ENCODE data around the gene WBP2. TPM values are rescaled to one million over a fixed set of nuclear protein-coding genes. Genes with fewer than 3 reads are reported as not detected.

Gene WBP2
- total and polyA plus RNA-seq, 9 of the 15 experiments (the other 6 are each of a cell fraction or from before 2014, with no cell fraction given), result 2.2 to 74.3 (median 20.0) TPM

DNA sequence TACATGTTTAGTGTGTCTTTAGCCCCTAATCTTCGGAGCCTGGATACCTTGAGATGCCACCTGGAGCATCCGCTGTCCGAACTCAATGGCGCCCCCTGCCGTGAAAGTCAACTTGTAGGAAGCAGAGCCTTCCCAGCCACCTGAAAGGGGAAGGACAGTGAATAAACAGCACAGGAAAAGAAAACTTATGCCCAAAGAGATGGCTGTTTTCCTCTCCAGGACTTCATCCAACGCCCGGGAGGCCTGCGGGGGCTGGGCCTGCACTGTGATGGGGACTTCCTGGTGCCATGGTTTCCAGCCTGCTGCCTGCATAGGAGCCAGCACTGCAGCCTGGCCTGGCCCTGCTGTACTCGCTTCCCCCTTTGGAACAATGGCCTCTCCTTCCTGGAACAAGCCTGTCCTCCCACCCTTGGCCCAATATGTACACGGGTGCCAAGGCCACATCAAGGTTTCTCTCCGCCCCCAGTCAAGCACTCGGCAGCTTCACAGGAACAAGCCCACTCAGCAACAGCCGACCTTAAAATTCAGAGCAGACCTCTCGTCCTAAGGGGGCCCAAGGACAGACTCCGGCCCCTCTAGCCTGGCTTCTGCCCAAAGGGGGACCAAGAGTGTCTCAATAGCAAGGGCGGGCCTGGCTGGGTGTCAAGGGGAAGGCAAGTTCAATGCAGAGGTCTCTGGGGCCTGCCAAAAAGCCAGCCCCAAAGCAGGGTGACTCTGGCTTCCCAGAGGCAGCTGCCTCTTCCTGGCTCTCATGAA is 6.4 kb downstream of the WBP2 start (continued):
- TF ChIP-seq ZBTB40 (IDR thresholded peaks at IDR 0.05) (no peak), ZBTB40 (CRISPR knock-in tag; IDR thresholded peaks at IDR 0.05) (no peak), MCM7 (IDR thresholded peaks at IDR 0.05) (no peak), NBN (IDR thresholded peaks at IDR 0.05; ENCODE audit: low read depth) (peak; percentile 25; the same call in 1 of the 2 replicates), ZBTB49 (CRISPR knock-in tag; IDR thresholded peaks at IDR 0.05; ENCODE audit: borderline replicate concordance) (no peak), PHB2 (IDR thresholded peaks at IDR 0.05; ENCODE audit: low read depth) (no peak)
- TF ChIP-seq, protein P1, sequence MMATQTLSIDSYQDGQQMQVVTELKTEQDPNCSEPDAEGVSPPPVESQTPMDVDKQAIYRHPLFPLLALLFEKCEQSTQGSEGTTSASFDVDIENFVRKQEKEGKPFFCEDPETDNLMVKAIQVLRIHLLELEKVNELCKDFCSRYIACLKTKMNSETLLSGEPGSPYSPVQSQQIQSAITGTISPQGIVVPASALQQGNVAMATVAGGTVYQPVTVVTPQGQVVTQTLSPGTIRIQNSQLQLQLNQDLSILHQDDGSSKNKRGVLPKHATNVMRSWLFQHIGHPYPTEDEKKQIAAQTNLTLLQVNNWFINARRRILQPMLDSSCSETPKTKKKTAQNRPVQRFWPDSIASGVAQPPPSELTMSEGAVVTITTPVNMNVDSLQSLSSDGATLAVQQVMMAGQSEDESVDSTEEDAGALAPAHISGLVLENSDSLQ (IDR thresholded peaks at IDR 0.05), result no peak

All from K562 (cell line).